Measurements from ENCODE around the gene CPLANE1.
A peak's percentile ranks its signal among the peaks of the same experiment; 100 is the strongest.
"Not testable (repeated sequence)": the region's sequence is repeated elsewhere in the genome, so short reads cannot be mapped to it uniquely, and the experiment has no call there.

Gene CPLANE1

GRCh38 chr5:37226377-37226776, 22.8 kb downstream of the CPLANE1 start:
- H3K27ac Mint-ChIP-seq, result no peak overlapping the region
- CTCF ChIA-PET, result no interaction called here
- peaks cover 10% of the 10 kb centered on the region for H3K36me3 Mint-ChIP-seq

GRCh38 chr5:37222181-37222580, 27.0 kb downstream of the CPLANE1 start:
- Mint-ChIP-seq H3K36me3 (peaks cover 20% of the 10 kb centered on the region), H3K4me3 (no peak overlapping the region), H3K27me3 (no peaks in the 10 kb centered on the region), H3K4me1 (no peaks in the 10 kb centered on the region), H3K27ac (no peak overlapping the region), H3K9me3 (no peaks in the 10 kb centered on the region)
- CTCF ChIA-PET, result interaction anchor here (1.4 kb wide), 1 partner anchor 10 kb away, joined by 3 read pairs; no protein-coding TSS in a partner anchor
- no peak for DNase-seq

More at GRCh38 chr5:37226377-37226776, 22.8 kb downstream of the CPLANE1 start:
- DNase-seq, result no peak
- Mint-ChIP-seq H3K9me3 (no peaks in the 10 kb centered on the region), H3K4me1 (no peaks in the 10 kb centered on the region), H3K4me3 (no peak overlapping the region), H3K27me3 (no peaks in the 10 kb centered on the region)

DNA sequence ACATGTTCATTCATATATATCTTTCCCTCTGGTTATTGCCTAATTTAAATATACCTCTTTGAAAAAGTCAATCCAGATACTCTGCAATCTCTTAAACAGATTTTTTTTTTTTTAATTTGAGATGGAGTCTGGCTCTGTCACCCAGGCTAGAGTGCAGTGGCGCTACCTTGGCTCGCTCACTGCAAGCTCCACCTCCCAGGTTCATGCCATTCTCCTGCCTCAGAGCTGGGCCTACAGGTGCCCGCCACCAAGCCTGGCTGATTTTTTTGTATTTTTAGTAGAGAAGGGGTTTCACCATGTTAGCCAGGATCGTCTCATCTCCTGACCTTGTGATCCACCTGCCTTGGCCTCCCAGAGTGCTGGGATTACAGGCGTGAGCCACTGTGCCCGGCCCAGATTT, 28.8 kb downstream of the CPLANE1 start:
- DNase-seq, H3K27ac Mint-ChIP-seq, H3K9me3 Mint-ChIP-seq, H3K4me3 Mint-ChIP-seq, H3K4me1 Mint-ChIP-seq, H3K27me3 Mint-ChIP-seq, CTCF ChIA-PET: not testable (repeated sequence)
- peaks cover 18% of the 10 kb centered on the region for H3K36me3 Mint-ChIP-seq

GRCh38 chr5:37219384-37219783, 29.8 kb downstream of the CPLANE1 start:
- not testable (repeated sequence) for H3K9me3 Mint-ChIP-seq, H3K4me1 Mint-ChIP-seq, H3K27me3 Mint-ChIP-seq, DNase-seq, H3K27ac Mint-ChIP-seq, H3K4me3 Mint-ChIP-seq
- H3K36me3 Mint-ChIP-seq, result peaks cover 18% of the 10 kb centered on the region
- CTCF ChIA-PET, result interaction anchor here (0.6 kb wide), 1 partner anchor 28 kb away, joined by 3 read pairs; no protein-coding TSS in a partner anchor

DNA sequence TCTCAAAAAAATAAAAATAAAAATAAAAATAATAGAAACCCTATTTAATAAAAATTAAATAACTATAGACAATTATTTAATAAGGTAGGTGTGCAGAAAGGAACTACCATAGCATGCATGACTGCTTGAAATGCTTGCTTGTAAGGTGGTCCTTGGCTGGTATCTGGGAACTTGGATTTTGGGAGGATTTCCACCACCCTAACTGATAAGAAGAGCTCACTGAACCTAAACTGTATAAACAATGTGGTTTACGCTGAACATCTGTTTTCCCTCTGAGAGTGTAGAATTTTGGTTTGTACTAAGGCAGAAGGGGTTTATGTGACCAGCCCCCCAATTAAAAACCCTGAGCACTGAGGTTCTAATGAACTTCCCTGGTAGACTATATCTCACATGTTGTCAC, 31.2 kb downstream of the CPLANE1 start:
- Mint-ChIP-seq H3K27me3 (no peaks in the 10 kb centered on the region), H3K9me3 (no peaks in the 10 kb centered on the region), H3K36me3 (peaks cover 18% of the 10 kb centered on the region), H3K27ac (no peak overlapping the region), H3K4me3 (no peak overlapping the region), H3K4me1 (peaks cover 12% of the 10 kb centered on the region)
- no peak for DNase-seq
- CTCF ChIA-PET, result no interaction called here

GRCh38 chr5:37214550-37214949, 34.6 kb downstream of the CPLANE1 start:
- Mint-ChIP-seq H3K36me3 (peaks cover 17% of the 10 kb centered on the region), H3K27ac (peak overlapping the region; percentile 9), H3K9me3 (no peaks in the 10 kb centered on the region), H3K27me3 (no peaks in the 10 kb centered on the region), H3K4me1 (peaks cover 14% of the 10 kb centered on the region), H3K4me3 (no peak overlapping the region)
- no peak for DNase-seq
- CTCF ChIA-PET, result interaction anchor here (0.7 kb wide), 2 partner anchors 11 to 19 kb away, joined by 3 to 4 read pairs; no protein-coding TSS in a partner anchor

DNA sequence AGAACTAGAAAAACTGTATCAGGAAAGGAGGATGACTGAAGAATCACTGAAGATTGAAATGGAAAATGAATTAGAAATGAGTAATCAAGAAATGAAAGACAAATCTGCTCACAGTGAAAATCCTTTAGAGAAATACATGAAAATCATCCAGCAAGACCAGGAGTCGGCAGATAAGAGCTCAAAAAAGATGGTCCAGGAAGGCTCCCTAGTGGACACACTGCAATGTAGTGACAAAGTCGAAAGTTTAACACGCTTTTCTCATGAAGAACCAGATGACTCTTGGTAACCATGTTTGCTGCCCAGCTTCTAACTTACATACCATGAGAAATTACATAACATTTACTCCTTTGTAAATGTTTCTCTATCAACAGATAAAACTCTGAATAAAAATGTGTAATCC, 37.1 kb downstream of the CPLANE1 start:
- Mint-ChIP-seq H3K9me3 (no peaks in the 10 kb centered on the region), H3K4me1 (peaks cover 22% of the 10 kb centered on the region), H3K27me3 (no peaks in the 10 kb centered on the region), H3K27ac (no peak overlapping the region), H3K4me3 (no peak overlapping the region), H3K36me3 (peaks cover 15% of the 10 kb centered on the region)
- CTCF ChIA-PET, result interaction anchor here (0.7 to 0.9 kb wide), 2 partner anchors 9 to 140 kb away, joined by 3 read pairs; no protein-coding TSS in a partner anchor
- no peak for DNase-seq

GRCh38 chr5:37211661-37212060, 37.5 kb downstream of the CPLANE1 start:
- no peak overlapping the region for H3K4me3 Mint-ChIP-seq
- H3K27ac Mint-ChIP-seq, result no peak overlapping the region
- DNase-seq, result no peak
- no peaks in the 10 kb centered on the region for H3K9me3 Mint-ChIP-seq
- no peaks in the 10 kb centered on the region for H3K27me3 Mint-ChIP-seq
- H3K36me3 Mint-ChIP-seq, result peaks cover 14% of the 10 kb centered on the region
- peaks cover 22% of the 10 kb centered on the region for H3K4me1 Mint-ChIP-seq
- CTCF ChIA-PET, result interaction anchor here (0.9 to 1.1 kb wide), 2 partner anchors 10 to 161 kb away, joined by 3 to 4 read pairs; no protein-coding TSS in a partner anchor

- DNase-seq, result no peak
- H3K9me3 Mint-ChIP-seq, result no peaks in the 10 kb centered on the region
- peaks cover 10% of the 10 kb centered on the region for H3K4me1 Mint-ChIP-seq
- peak overlapping the region; percentile 53 for H3K4me3 Mint-ChIP-seq
- H3K27me3 Mint-ChIP-seq, result no peaks in the 10 kb centered on the region
- no peak overlapping the region for H3K27ac Mint-ChIP-seq
- peaks cover 15% of the 10 kb centered on the region for H3K36me3 Mint-ChIP-seq
- CTCF ChIA-PET, result interaction anchor here (1.0 to 1.2 kb wide), 2 partner anchors 161 to 176 kb away, joined by 3 read pairs; partner anchors contain the start of gene NUP155
Observed at GRCh38 chr5:37208883-37209797, 40.0 kb downstream of the CPLANE1 start.

- CTCF ChIA-PET, result no interaction called here
- DNase-seq, result no peak
- Mint-ChIP-seq H3K4me3 (no peak overlapping the region), H3K27ac (peak overlapping the region; percentile 22), H3K9me3 (no peaks in the 10 kb centered on the region), H3K36me3 (peaks cover 17% of the 10 kb centered on the region), H3K27me3 (no peaks in the 10 kb centered on the region), H3K4me1 (peaks cover 10% of the 10 kb centered on the region)
Observed at GRCh38 chr5:37207802-37208201, 41.4 kb downstream of the CPLANE1 start.

DNA sequence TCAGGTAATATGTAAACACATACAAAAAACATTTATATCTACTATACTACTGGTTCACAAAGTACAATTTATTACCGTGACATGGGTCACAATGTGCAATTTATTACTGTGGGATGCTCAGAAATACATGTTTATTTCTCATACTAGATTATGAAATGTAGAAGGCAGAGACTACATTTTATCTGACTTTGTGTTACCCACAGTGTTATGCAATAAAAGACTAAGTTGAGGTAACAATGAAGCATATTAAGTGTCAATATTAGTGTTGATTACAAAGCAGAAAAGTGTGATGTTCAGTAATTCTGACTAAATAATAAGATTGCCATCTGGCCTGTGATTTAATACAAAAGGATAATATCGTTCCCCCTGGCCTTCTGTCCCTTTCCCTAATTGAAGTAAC, 42.4 kb downstream of the CPLANE1 start:
- no peak for DNase-seq
- H3K4me3 Mint-ChIP-seq, result no peak overlapping the region
- H3K4me1 Mint-ChIP-seq, result peaks cover 10% of the 10 kb centered on the region
- H3K9me3 Mint-ChIP-seq, result no peaks in the 10 kb centered on the region
- H3K36me3 Mint-ChIP-seq, result peaks cover 15% of the 10 kb centered on the region
- CTCF ChIA-PET, result no interaction called here
- no peak overlapping the region for H3K27ac Mint-ChIP-seq
- H3K27me3 Mint-ChIP-seq, result no peaks in the 10 kb centered on the region

GRCh38 chr5:37198842-37199241, 50.3 kb downstream of the CPLANE1 start:
- no peaks in the 10 kb centered on the region for H3K9me3 Mint-ChIP-seq
- H3K4me1 Mint-ChIP-seq, result peaks cover 30% of the 10 kb centered on the region
- H3K36me3 Mint-ChIP-seq, result peaks cover 21% of the 10 kb centered on the region
- DNase-seq, result no peak
- no peaks in the 10 kb centered on the region for H3K27me3 Mint-ChIP-seq
- H3K27ac Mint-ChIP-seq, result peak overlapping the region; percentile 19
- no peak overlapping the region for H3K4me3 Mint-ChIP-seq
- CTCF ChIA-PET, result no interaction called here

GRCh38 chr5:37198061-37198460, 51.1 kb downstream of the CPLANE1 start:
- Mint-ChIP-seq H3K4me3 (peak overlapping the region; percentile 51), H3K36me3 (peaks cover 21% of the 10 kb centered on the region), H3K9me3 (no peaks in the 10 kb centered on the region), H3K27me3 (no peaks in the 10 kb centered on the region), H3K27ac (peak overlapping the region; percentile 94), H3K4me1 (peaks cover 30% of the 10 kb centered on the region)
- CTCF ChIA-PET, result interaction anchor here (1.4 kb wide), 1 partner anchor 154 kb away, joined by 4 read pairs; no protein-coding TSS in a partner anchor
- no peak for DNase-seq

DNA sequence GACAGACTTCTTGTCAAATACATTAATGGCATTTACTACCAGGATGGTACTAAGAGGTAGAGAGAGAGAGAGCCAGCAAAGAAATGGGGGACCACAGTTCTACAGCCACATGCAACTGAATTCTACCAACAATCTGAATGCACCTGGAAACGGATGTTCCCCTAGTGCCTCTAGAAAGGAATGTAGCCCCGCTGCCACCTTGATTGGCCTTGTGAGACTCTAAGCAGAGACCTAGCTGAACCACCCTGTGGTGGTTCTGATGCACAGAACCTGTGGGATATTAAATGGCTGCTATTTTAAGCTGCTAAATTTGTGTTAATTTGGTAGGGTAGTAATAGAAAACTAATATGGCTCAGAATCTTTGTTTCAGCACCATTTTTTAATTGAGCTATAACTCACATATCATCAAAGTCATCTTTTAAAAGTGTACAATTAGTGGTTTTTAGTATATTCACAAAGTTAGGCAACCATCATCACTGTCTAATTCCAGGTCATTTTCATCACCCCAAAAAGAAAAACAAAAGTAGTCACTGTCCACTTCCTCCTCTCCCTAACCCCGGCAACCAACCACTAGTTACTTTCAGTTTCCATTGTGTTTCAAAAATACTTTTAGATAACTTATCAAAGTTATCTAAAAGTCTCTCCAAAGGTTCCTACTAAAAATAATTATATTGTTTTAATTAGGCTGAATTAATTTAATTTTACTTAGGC, 51.7 kb downstream of the CPLANE1 start:
- Mint-ChIP-seq H3K27ac (peak overlapping the region; percentile 94), H3K27me3 (no peaks in the 10 kb centered on the region), H3K4me3 (peak overlapping the region; percentile 62), H3K36me3 (peaks cover 21% of the 10 kb centered on the region), H3K4me1 (peaks cover 30% of the 10 kb centered on the region), H3K9me3 (no peaks in the 10 kb centered on the region)
- peak; percentile 40 for DNase-seq
- CTCF ChIA-PET, result interaction anchor here (0.6 to 1.4 kb wide), 2 partner anchors 85 to 154 kb away, joined by 4 to 5 read pairs; no protein-coding TSS in a partner anchor

Measured in activated naive CD4-positive, alpha-beta T cell treated with anti-CD3 and anti-CD28 coated beads, Interleukin-2, amount 10 ng/mL, durations not matched to agents 7 days and 5 days (primary cell).